ENCODE data around the gene SORCS2. TPM values are rescaled to one million over a fixed set of nuclear protein-coding genes. Genes with fewer than 3 reads are reported as not detected.

The SORCS2 gene
- total RNA-seq, 1 experiment from 2014 or later = 4.1 TPM

DNA sequence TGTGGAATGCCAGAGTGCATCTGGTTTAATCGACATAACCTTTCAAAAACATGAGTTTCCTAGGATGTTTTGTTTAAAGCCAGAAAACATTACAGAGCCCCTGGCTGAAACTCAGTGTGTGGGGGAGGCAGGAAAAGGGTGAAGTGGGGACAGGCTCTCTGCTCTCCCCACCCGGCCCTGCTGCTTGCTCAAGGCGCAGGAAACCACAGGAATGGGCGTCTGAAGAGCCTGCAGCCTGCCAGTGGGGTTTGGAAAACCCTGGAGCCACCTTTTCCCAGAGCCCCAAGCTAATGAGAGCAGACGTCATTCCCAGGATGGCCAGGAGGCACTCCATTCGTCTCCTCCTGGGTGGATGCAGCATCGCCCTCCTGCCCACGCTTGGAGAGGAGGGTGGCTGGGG, 506.7 kb downstream of the SORCS2 start:
- intact Hi-C loops (cut with micrococcal nuclease) = no loop called here
- H3K79me2 ChIP-seq (ENCODE audit: low read length) = no peaks in the 10 kb centered on the region
- H3K4me3 ChIP-seq (ENCODE audit: low read length) = no peak overlapping the region
- no peaks in the 10 kb centered on the region for H3K27me3 ChIP-seq (ENCODE audit: low read length)
- H3K4me2 ChIP-seq (ENCODE audit: low read length) = no peak overlapping the region
- H3K9ac ChIP-seq (ENCODE audit: low read length) = no peak overlapping the region
- ChIA-PET CTCF (no interaction called here), POLR2A (ENCODE audit: unreplicated experiment) (no interaction called here)
- no peak for DNase-seq
- no peak overlapping the region for H3K27ac ChIP-seq (ENCODE audit: low read length)
- H2AFZ ChIP-seq (ENCODE audit: low read length) = no peak overlapping the region
- no peaks in the 10 kb centered on the region for H4K20me1 ChIP-seq (ENCODE audit: low read length)
- no peaks in the 10 kb centered on the region for H3F3A ChIP-seq (ENCODE audit: low read length, unreplicated experiment)
- H3K36me3 ChIP-seq (ENCODE audit: low read depth, low read length) = no peaks in the 10 kb centered on the region
- no peaks in the 10 kb centered on the region for H3K9me3 ChIP-seq (ENCODE audit: low read length)
- BruUV-seq (replicated peaks) = no TSS peak
- TF ChIP-seq EZH2phosphoT487 (IDR thresholded peaks at IDR 0.05; ENCODE audit: borderline replicate concordance, low read length) (no peak), EZH2 (IDR thresholded peaks at IDR 0.05; ENCODE audit: low read length, unreplicated experiment) (no peak)
- TF ChIP-seq, protein P1, sequence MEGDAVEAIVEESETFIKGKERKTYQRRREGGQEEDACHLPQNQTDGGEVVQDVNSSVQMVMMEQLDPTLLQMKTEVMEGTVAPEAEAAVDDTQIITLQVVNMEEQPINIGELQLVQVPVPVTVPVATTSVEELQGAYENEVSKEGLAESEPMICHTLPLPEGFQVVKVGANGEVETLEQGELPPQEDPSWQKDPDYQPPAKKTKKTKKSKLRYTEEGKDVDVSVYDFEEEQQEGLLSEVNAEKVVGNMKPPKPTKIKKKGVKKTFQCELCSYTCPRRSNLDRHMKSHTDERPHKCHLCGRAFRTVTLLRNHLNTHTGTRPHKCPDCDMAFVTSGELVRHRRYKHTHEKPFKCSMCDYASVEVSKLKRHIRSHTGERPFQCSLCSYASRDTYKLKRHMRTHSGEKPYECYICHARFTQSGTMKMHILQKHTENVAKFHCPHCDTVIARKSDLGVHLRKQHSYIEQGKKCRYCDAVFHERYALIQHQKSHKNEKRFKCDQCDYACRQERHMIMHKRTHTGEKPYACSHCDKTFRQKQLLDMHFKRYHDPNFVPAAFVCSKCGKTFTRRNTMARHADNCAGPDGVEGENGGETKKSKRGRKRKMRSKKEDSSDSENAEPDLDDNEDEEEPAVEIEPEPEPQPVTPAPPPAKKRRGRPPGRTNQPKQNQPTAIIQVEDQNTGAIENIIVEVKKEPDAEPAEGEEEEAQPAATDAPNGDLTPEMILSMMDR (conservative IDR thresholded peaks at IDR 0.05; ENCODE audit: low read depth, low read length) = no peak
- ATAC-seq = no peak
- no peaks in the 10 kb centered on the region for H3K9me2 ChIP-seq (replicated peaks; ENCODE audit: low read length)
- H3K4me1 ChIP-seq (ENCODE audit: insufficient read depth, low read length) = no peaks in the 10 kb centered on the region

DNA sequence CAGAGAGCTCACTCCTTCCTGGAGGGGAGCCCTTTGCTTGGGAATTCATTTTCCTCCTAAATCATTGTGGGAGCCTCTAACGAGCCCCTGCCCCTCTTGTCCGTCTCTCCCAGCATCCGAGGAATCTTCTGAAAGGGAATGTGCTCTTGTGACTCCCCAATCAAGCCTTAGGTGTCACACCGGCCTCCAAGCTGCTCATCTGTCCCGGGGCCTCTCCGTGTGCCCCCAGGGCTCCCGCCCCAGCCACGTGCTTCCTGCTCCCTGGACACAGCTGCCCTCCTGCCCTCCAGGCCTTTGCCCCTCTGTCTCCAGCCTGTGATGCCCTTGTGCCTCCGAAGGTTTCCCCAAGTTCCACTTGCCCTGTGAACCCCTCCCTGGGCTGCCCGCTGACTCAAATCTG, 507.5 kb downstream of the SORCS2 start:
- no peak for TF ChIP-seq EZH2 (IDR thresholded peaks at IDR 0.05; ENCODE audit: low read length, unreplicated experiment)
- TF ChIP-seq, protein P1 (conservative IDR thresholded peaks at IDR 0.05; ENCODE audit: low read depth, low read length) = no peak
- TF ChIP-seq EZH2phosphoT487 (IDR thresholded peaks at IDR 0.05; ENCODE audit: borderline replicate concordance, low read length) = no peak
- H3K9ac ChIP-seq (ENCODE audit: low read length) = no peak overlapping the region
- no peaks in the 10 kb centered on the region for H3K9me2 ChIP-seq (replicated peaks; ENCODE audit: low read length)
- no peak overlapping the region for H3K4me3 ChIP-seq (ENCODE audit: low read length)
- no peaks in the 10 kb centered on the region for H3K4me1 ChIP-seq (ENCODE audit: insufficient read depth, low read length)
- H3K79me2 ChIP-seq (ENCODE audit: low read length) = no peaks in the 10 kb centered on the region
- intact Hi-C loops (cut with micrococcal nuclease) = no loop called here
- ChIA-PET POLR2A (ENCODE audit: unreplicated experiment) (no interaction called here), CTCF (no interaction called here)
- H3K9me3 ChIP-seq (ENCODE audit: low read length) = no peaks in the 10 kb centered on the region
- ATAC-seq (no peak), DNase-seq (no peak)
- H3F3A ChIP-seq (ENCODE audit: low read length, unreplicated experiment) = no peaks in the 10 kb centered on the region
- H4K20me1 ChIP-seq (ENCODE audit: low read length) = no peaks in the 10 kb centered on the region
- no peaks in the 10 kb centered on the region for H3K27me3 ChIP-seq (ENCODE audit: low read length)
- no peak overlapping the region for H3K4me2 ChIP-seq (ENCODE audit: low read length)
- no peaks in the 10 kb centered on the region for H3K36me3 ChIP-seq (ENCODE audit: low read depth, low read length)
- H3K27ac ChIP-seq (ENCODE audit: low read length) = no peak overlapping the region
- no TSS peak for BruUV-seq (replicated peaks)
- no peak overlapping the region for H2AFZ ChIP-seq (ENCODE audit: low read length)

DNA sequence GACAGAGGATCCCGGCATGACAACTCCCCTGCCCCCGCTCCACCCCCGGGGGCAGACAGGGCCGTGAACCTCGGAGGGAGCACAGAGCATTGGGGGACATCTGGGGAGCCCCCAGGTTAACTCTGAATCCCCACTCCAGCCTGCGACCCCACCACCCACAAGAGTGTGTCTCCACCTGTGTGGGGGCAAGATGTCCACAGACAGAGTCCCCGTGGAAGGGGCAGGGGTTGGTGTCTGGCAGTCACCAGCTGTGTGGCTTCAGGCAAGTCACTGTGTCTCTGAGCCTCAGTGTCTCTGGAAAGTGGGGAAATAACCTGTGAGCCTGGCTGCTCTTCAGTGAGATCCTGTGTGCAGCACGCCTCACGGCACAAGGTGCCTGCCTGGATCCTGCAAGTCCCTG, 508.3 kb downstream of the SORCS2 start:
- Histone ChIP-seq H3K9ac (ENCODE audit: low read length) (no peak overlapping the region), H3K4me2 (ENCODE audit: low read length) (no peak overlapping the region), H4K20me1 (ENCODE audit: low read length) (no peaks in the 10 kb centered on the region), H3K36me3 (ENCODE audit: low read depth, low read length) (no peaks in the 10 kb centered on the region), H3K9me2 (replicated peaks; ENCODE audit: low read length) (no peaks in the 10 kb centered on the region), H3K27me3 (ENCODE audit: low read length) (no peaks in the 10 kb centered on the region), H3F3A (ENCODE audit: low read length, unreplicated experiment) (no peaks in the 10 kb centered on the region), H3K9me3 (ENCODE audit: low read length) (no peaks in the 10 kb centered on the region), H3K4me1 (ENCODE audit: insufficient read depth, low read length) (no peaks in the 10 kb centered on the region), H3K27ac (ENCODE audit: low read length) (no peak overlapping the region), H3K4me3 (ENCODE audit: low read length) (no peak overlapping the region), H2AFZ (ENCODE audit: low read length) (no peak overlapping the region), H3K79me2 (ENCODE audit: low read length) (no peaks in the 10 kb centered on the region)
- intact Hi-C loops (cut with micrococcal nuclease) = no loop called here
- no TSS peak for BruUV-seq (replicated peaks)
- no peak for ATAC-seq
- ChIA-PET CTCF (no interaction called here), POLR2A (ENCODE audit: unreplicated experiment) (no interaction called here)
- no peak for DNase-seq
- TF ChIP-seq, protein P1 (conservative IDR thresholded peaks at IDR 0.05; ENCODE audit: low read depth, low read length) = no peak
- TF ChIP-seq EZH2phosphoT487 (IDR thresholded peaks at IDR 0.05; ENCODE audit: borderline replicate concordance, low read length) (no peak), EZH2 (IDR thresholded peaks at IDR 0.05; ENCODE audit: low read length, unreplicated experiment) (no peak)

Data from PC-3 (cell line).